NCI-H2196 (cell line): ENCODE measurements around the gene FSD1L.

Experiments used
- DNase-seq: peaks from one replicate; lab custom pipeline; 2025; ENCODE audit not compliant: unreplicated experiment; lab: John Stamatoyannopoulos, UW

Gene FSD1L

GRCh38 chr9:105435453-105435852, 12.4 kb upstream of the FSD1L start:
- DNase-seq = no peak

DNA sequence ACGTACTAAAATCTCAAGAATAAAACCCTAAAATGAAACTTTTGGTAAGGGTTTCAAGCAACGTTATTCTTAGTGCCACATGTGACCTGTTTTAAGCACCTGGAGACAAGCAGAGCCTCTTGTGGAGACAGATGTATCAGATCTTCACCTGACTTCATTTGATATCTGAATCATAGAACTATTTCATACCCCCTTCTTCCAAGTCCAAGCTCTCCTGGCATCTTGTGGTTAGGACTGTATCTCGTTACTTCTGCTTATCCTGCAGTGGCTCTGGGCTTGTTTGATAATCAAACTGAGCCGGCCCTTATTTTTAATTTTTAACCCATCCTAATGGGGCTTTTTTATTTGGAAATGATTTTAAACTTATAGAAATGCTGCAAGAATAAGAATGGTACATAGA, 11.1 kb upstream of the FSD1L start:
- no peak for DNase-seq

- no peak for DNase-seq
Observed at GRCh38 chr9:105437704-105438103, 10.1 kb upstream of the FSD1L start.

DNA sequence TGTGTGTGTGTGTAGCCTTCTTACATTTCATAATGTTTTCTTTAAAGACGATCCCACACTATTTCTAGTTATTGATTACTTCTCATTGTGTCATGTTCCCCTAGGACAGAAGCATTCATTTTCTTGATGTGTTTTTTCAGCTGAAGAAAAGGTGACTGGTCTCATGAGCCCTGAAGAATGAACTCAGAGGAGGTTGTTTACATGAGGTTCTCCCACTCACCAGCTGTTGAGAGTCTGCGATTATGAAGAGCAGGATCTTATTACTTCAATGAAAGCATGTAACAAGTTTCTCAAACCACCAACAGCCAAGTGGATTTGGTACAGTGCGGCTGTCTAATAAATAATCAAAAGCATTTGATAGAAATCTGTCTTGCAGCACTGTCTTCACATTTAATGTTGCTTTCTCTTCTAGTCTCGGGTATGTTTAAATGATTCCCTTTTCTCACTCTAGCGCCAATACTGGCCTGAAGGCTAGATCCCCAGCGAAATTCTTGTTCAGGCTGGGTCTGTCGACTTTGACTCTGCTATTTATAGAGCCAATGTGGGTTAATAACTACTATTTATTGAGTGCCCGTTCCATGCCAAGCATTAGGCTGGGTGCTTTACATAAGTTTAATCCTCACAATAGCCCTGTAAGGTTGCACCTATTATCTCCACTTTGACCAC, 9.6 kb upstream of the FSD1L start:
- no peak for DNase-seq

DNA sequence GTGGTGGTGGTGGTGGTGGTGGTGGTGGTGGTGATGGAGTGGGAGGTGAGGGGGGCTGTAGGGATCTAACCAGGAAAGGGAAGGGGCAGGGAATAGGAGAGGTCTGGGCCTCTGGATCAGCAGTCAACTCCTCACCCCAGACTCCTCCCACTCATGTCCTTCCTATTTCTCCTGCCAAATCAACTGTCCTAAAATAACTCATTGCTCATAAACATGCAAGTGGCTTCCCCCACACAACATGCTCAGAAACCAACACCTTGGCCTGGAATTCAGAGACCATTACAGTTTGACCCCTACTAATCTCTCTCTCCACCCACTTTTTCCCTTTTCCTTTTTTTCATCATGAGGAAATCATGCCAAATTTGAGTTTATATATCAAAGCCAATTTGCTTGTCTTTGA, 8.4 kb upstream of the FSD1L start:
- no peak for DNase-seq

DNA sequence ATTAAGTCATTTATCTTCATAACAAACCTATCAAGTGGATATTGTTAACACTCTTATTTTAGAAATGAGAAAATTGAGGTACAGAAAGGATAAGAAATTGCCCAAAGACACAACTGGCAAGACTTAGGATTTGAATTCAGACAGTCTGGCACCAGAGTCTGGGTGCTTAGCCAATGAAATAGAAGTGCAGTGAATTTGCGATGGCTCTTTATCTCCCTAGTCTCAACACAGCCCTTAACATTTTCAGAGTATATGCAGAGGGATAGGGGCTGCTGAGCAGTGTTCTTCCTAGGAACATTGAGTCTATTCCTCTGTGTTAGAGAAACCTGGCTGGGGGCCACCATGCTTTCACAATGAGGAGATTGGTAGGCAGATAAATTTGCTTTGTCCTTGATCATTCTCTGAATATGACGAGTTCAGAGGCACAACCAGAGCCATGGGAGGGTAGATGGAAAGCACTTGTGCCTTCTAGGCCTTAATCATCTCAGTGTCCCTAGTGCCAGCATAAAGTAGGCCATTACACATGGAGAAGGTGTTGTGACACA, 6.1 kb upstream of the FSD1L start:
- no peak for DNase-seq

- no peak for DNase-seq
Observed at GRCh38 chr9:105443121-105443520, 4.7 kb upstream of the FSD1L start.

DNA sequence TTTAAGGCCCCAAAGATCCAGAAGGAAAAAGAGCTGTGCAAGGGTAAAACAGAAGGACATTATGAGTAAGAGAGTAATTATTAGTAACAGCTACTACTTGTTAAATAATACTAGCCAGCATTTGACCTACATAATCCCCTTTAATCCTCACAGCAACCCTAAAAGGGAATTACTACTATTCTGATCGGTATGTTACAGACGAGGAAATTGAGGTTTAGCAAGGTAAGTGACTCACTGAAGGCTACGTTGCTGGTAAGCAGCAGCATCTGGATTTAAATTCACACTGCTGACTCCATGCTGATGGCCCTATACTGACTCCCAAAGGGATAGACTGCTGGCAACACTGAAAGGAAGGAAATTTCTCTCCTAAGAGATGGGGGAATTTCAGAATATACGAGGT, 3.7 kb upstream of the FSD1L start:
- no peak for DNase-seq

GRCh38 chr9:105445203-105445881, 2.5 kb upstream of the FSD1L start:
- DNase-seq = no peak

DNA sequence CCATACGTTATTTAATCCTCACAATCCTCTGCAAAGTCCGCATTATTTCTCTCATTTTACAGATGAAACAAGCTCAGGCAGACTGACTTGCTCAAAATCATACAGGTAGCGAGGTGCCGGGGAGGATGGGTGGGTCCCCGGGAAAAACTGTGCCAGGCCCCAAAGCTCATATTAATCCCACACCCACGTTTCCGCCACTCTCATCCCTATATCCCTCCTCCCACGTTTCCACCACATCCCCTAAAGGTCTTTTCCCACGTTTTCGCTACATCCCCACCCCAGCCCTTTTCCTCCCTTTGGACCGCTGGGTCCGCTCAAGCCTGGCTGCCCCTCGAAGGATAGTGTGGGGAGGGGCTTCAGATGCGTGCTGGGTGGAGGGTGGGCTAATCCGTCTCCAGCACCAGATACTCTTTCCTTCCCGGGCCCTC, 434 bp upstream of the FSD1L start:
- no peak for DNase-seq

- no peak for DNase-seq
Observed at GRCh38 chr9:105449081-105449480, 1.2 kb downstream of the FSD1L start.

- no peak for DNase-seq
Observed at GRCh38 chr9:105452185-105452584, 4.4 kb downstream of the FSD1L start.

DNA sequence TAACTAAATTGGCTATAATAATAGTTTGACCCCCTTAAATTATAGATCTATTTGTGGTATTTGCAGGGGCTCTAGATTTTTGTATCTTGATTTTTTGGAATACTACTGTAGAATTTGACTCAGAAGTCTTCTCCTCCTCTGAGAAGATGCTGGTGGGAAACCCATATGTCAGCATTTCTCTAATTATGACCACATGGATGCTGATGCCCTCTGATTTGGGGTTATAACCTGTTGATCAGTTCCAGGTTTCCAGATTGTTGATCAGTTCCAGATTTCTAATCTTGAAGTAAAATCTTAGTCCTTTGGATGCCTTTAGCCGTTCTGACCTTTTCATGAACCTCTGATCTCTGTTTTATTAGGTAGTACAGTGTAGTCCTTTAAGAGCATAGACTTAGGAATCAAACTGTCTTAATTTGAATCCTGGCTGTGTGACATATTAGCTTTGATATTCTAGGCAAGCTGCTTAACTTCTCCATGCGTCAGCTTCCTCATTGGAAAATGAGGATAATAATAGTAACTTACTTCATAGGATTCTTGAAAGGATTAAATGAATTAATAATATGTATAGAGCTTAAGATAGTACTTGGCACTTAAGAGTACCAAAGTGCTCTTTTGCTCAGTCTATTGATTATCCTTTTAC, 8.1 kb downstream of the FSD1L start:
- no peak for DNase-seq

- no peak for DNase-seq
Observed at GRCh38 chr9:105457560-105458294, 9.9 kb downstream of the FSD1L start.

DNA sequence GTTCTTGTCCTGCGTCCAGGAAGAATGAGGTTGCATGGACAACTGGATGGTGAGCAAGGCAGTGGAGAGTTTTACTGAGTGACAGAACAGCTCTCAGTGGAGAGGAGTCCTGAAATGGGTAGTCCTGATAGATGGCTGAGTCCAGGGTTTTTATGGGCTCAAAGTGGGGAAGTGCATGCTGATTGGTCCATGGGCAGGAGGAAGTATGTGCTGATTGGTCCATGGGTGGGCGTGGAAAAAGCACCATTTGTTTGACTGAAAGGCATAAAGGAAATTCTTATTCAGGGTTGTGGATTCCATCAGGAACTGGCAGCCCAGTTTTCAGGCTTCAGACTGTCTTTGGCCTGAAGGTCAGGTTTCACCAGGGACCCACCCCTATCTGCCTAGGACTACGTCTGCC, 10.6 kb downstream of the FSD1L start:
- no peak for DNase-seq

- no peak for DNase-seq
Observed at GRCh38 chr9:105459336-105459735, 11.5 kb downstream of the FSD1L start.

DNA sequence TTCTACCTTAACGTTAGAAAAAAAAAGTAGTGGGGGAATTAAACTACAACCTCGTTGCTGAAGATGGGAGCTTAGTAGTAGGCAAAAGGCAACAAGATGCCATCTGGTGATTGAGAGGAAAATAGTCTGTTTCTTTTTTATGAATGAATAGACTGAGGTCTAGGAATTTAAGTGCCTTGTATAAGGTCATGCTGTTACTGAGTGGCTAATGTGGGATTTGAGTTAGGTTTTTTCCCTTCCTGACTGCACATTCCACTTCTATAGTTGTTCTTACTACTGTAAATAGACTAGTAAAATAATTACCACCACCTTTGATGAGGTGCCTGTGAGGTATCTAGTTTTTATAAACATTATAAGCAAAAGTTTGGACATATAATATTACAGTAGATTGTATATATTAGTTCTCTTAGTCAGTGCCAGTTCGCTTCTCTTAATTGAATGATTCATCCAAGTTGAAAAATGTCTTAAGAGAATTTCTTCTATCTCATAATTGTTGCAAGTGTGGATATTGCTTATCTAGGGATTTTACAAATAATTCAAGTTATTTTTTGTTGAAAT, 19.1 kb downstream of the FSD1L start:
- no peak for DNase-seq

DNA sequence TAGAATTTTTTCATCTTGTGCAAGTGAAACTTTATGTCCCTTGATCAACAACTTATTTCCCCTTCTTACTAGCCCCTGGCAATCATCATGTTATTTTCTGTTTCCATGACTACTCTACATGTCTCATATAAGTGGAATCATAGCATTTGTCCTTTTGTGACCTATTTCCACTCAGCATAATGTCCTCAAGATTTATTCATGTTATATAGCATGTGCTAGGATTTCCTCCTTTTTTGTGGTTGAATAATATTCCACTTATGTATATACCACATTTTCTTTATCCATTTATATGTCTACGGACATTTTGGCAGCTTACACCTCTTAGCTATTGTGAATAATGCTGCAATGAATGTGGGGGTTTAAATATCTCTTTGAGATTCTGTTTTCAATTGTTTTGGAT, 21.0 kb downstream of the FSD1L start:
- no peak for DNase-seq

DNA sequence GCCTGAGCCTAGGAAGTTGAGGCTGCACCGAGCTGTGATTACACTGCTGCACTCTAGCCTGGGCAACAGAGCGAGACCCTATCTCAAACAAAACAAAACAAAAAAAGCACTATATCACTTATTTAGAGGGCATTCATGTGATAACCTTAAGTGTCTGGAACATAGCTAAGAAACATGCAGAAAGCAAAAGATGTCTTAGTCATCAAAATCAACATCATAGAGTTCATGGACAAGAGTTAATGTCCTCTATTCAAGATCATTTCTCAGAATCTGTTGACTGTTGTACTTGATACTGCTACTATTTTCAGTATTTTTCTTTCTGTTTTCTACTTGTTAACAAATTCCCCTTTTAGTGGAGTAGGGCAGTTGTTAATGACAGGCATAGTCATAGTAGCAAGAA, 25.4 kb downstream of the FSD1L start:
- DNase-seq = no peak

- no peak for DNase-seq
Observed at GRCh38 chr9:105475302-105475701, 27.5 kb downstream of the FSD1L start.

- no peak for DNase-seq
Observed at GRCh38 chr9:105479846-105480245, 32.0 kb downstream of the FSD1L start.
